ENCODE results near the gene CCDC85C.

DNA sequence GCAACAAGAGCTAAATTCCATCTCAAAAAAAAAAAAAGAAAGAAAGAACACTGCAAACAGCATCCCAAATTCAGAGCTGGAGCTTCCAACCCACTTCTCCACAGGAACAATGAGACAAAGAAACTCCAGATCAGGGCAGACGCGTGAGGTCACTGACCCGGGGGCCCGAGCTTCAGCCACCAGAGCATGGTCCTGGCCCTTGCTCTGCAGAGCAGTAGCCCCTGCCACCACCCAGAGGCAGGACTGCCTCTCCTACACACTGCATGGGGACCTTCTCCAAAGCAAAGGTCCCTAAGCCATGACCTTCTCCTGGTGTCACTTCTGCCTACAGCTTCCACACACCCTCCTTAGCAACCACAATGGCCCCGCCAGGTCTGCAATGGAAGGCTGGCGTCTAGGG lies 69.7 kb downstream of the CCDC85C start:
- TF ChIP-seq CTCF (conservative IDR thresholded peaks at IDR 0.05; ENCODE audit: low read depth, low read length) (no peak), RFX5 (IDR thresholded peaks at IDR 0.05; ENCODE audit: low read depth, low read length) (no peak), POLR2A (IDR thresholded peaks at IDR 0.05; ENCODE audit: low read depth, low read length) (no peak)
